Measurements from ENCODE around the gene GPR62. TPM values are rescaled to one million over a fixed set of nuclear protein-coding genes. Genes with fewer than 3 reads are reported as not detected.

The GPR62 gene
- polyA plus RNA-seq, 1 of the 3 experiments (the other 2 are of a cell fraction) = 0.02 TPM

GRCh38 chr3:51930439-51930838, 24.7 kb upstream of the GPR62 start:
- Histone ChIP-seq H3K9ac (no peak overlapping the region), H3K27me3 (ENCODE audit: insufficient read depth) (no peaks in the 10 kb centered on the region), H2AFZ (ENCODE audit: low read depth) (no peak overlapping the region), H3K27ac (ENCODE audit: low read depth in 2 of 2, low read length in 1 of 2) (no peak overlapping the region), H3K4me1 (ENCODE audit: control insufficient read depth in 1 of 2, insufficient read depth in 2 of 2, low read depth in 1 of 2, low read length in 1 of 2) (no peaks in the 10 kb centered on the region), H3K4me3 (ENCODE audit: low read depth in 2 of 2, low read length in 1 of 2) (no peak overlapping the region), H3F3A (replicated peaks; ENCODE audit: insufficient read depth) (no peaks in the 10 kb centered on the region), H3K4me2 (no peak overlapping the region), H3K36me3 (replicated peaks in 1 of 2; ENCODE audit: control insufficient read depth in 1 of 2, insufficient read depth in 2 of 2, low read length in 1 of 2) (peaks cover 0 to 26% of the 10 kb centered on the region in 2 experiments), H3K9me2 (no peaks in the 10 kb centered on the region), H4K20me1 (ENCODE audit: insufficient read depth) (no peaks in the 10 kb centered on the region), H3K79me2 (ENCODE audit: insufficient read depth) (no peaks in the 10 kb centered on the region), H3K9me3 (no peaks in the 10 kb centered on the region)
- WGBS (ENCODE audit: low lambda C conversion rate) = 100% methylated on average over 1 of the region's 1 CpG
- DNase-seq = no peak
- POLR2A ChIA-PET = no interaction called here
- TF ChIP-seq FOSL2 (IDR thresholded peaks at IDR 0.05; ENCODE audit: borderline replicate concordance, low read depth) = no peak
- TF ChIP-seq, protein P1, sequence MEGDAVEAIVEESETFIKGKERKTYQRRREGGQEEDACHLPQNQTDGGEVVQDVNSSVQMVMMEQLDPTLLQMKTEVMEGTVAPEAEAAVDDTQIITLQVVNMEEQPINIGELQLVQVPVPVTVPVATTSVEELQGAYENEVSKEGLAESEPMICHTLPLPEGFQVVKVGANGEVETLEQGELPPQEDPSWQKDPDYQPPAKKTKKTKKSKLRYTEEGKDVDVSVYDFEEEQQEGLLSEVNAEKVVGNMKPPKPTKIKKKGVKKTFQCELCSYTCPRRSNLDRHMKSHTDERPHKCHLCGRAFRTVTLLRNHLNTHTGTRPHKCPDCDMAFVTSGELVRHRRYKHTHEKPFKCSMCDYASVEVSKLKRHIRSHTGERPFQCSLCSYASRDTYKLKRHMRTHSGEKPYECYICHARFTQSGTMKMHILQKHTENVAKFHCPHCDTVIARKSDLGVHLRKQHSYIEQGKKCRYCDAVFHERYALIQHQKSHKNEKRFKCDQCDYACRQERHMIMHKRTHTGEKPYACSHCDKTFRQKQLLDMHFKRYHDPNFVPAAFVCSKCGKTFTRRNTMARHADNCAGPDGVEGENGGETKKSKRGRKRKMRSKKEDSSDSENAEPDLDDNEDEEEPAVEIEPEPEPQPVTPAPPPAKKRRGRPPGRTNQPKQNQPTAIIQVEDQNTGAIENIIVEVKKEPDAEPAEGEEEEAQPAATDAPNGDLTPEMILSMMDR (IDR thresholded peaks at IDR 0.05) = no peak
- TF ChIP-seq YY1 (IDR thresholded peaks at IDR 0.05; ENCODE audit: low read depth) = no peak
- CTCF ChIA-PET = no interaction called here

GRCh38 chr3:51931756-51932155, 23.4 kb upstream of the GPR62 start:
- WGBS (ENCODE audit: low lambda C conversion rate) = 91% methylated on average over 6 of the region's 6 CpGs
- no peaks in the 10 kb centered on the region for H3K79me2 ChIP-seq (ENCODE audit: insufficient read depth)
- no peak overlapping the region for H3K9ac ChIP-seq
- H3K9me3 ChIP-seq = no peaks in the 10 kb centered on the region
- no peaks in the 10 kb centered on the region for H3K4me1 ChIP-seq (ENCODE audit: control insufficient read depth in 1 of 2, insufficient read depth in 2 of 2, low read depth in 1 of 2, low read length in 1 of 2)
- POLR2A ChIA-PET = no interaction called here
- H3F3A ChIP-seq (replicated peaks; ENCODE audit: insufficient read depth) = no peaks in the 10 kb centered on the region
- no peak overlapping the region for H3K27ac ChIP-seq (ENCODE audit: low read depth in 2 of 2, low read length in 1 of 2)
- no peak overlapping the region for H2AFZ ChIP-seq (ENCODE audit: low read depth)
- no peak overlapping the region for H3K4me2 ChIP-seq
- CTCF ChIA-PET = no interaction called here
- H4K20me1 ChIP-seq (ENCODE audit: insufficient read depth) = no peaks in the 10 kb centered on the region
- H3K4me3 ChIP-seq (ENCODE audit: low read depth in 2 of 2, low read length in 1 of 2) = no peak overlapping the region
- DNase-seq = no peak
- no peaks in the 10 kb centered on the region for H3K9me2 ChIP-seq
- TF ChIP-seq RCOR1 (IDR thresholded peaks at IDR 0.05; ENCODE audit: low read length) = no peak
- H3K27me3 ChIP-seq (ENCODE audit: insufficient read depth) = no peaks in the 10 kb centered on the region
- H3K36me3 ChIP-seq (replicated peaks in 1 of 2; ENCODE audit: control insufficient read depth in 1 of 2, insufficient read depth in 2 of 2, low read length in 1 of 2) = peaks cover 0 to 37% of the 10 kb centered on the region in 2 experiments

GRCh38 chr3:51932471-51933370, 22.5 kb upstream of the GPR62 start:
- 96% methylated on average over 9 of the region's 15 CpGs for WGBS (ENCODE audit: low lambda C conversion rate)
- CTCF ChIA-PET = interaction anchor here (0.6 to 1.6 kb wide), 3 partner anchors 9 to 50 kb away, joined by 3 to 6 read pairs (median 3); partner anchors contain the start of genes ACY1, PARP3 and RRP9
- POLR2A ChIA-PET = interaction anchor here (0.8 kb wide), 1 partner anchor 36 kb away, joined by 3 read pairs; no protein-coding TSS in a partner anchor
- no peak for TF ChIP-seq NRF1 (IDR thresholded peaks at IDR 0.05; ENCODE audit: low read depth, low read length)
- TF ChIP-seq POLR2AphosphoS5 (IDR thresholded peaks at IDR 0.05; ENCODE audit: low read depth, low read length) = no peak
- TF ChIP-seq MXI1 (IDR thresholded peaks at IDR 0.05; ENCODE audit: low read depth, low read length) = no peak
- no peak for TF ChIP-seq PBX3 (IDR thresholded peaks at IDR 0.05)
- TF ChIP-seq GABPA (IDR thresholded peaks at IDR 0.05; ENCODE audit: low read depth) = no peak
- TF ChIP-seq, protein P1 (IDR thresholded peaks at IDR 0.05) = no peak
- no peak for TF ChIP-seq FOSL2 (IDR thresholded peaks at IDR 0.05; ENCODE audit: borderline replicate concordance, low read depth)
- no peak for TF ChIP-seq EZH2phosphoT487 (IDR thresholded peaks at IDR 0.05; ENCODE audit: borderline replicate concordance, low read depth)
- no peak for TF ChIP-seq JUND (IDR thresholded peaks at IDR 0.05)
- no peak for TF ChIP-seq GATA2 (CRISPR knock-in tag; IDR thresholded peaks at IDR 0.05)

More at GRCh38 chr3:51932471-51933370, 22.5 kb upstream of the GPR62 start:
- Histone ChIP-seq H3K4me3 (ENCODE audit: low read depth in 2 of 2, low read length in 1 of 2) (no peak overlapping the region), H3K9me3 (no peaks in the 10 kb centered on the region), H3F3A (replicated peaks; ENCODE audit: insufficient read depth) (no peaks in the 10 kb centered on the region), H3K27ac (ENCODE audit: low read depth in 2 of 2, low read length in 1 of 2) (no peak overlapping the region), H3K4me2 (no peak overlapping the region), H3K79me2 (ENCODE audit: insufficient read depth) (no peaks in the 10 kb centered on the region), H4K20me1 (ENCODE audit: insufficient read depth) (no peaks in the 10 kb centered on the region), H3K9me2 (no peaks in the 10 kb centered on the region), H3K4me1 (ENCODE audit: control insufficient read depth in 1 of 2, insufficient read depth in 2 of 2, low read depth in 1 of 2, low read length in 1 of 2) (no peaks in the 10 kb centered on the region), H3K27me3 (ENCODE audit: insufficient read depth) (no peaks in the 10 kb centered on the region), H2AFZ (ENCODE audit: low read depth) (no peak overlapping the region), H3K9ac (no peak overlapping the region), H3K36me3 (replicated peaks in 1 of 2; ENCODE audit: control insufficient read depth in 1 of 2, insufficient read depth in 2 of 2, low read length in 1 of 2) (peaks cover 0 to 47% of the 10 kb centered on the region in 2 experiments)
- no peak for DNase-seq
